HG03175 (cell line): ENCODE data around the gene ARL8B.

Source experiments
- ATAC-seq: cut with Tn5 transposase; IDR thresholded peaks from one replicate; pipeline ENCODE4 v1.9.1; 2021; ENCODE audit warnings: mild to moderate bottlenecking, moderate library complexity; ENCODE audit not compliant: unreplicated experiment

The ARL8B gene

GRCh38 chr3:5205165-5205941 is 83.3 kb downstream of the ARL8B start:
- peak; percentile 99 for ATAC-seq

- no peak for ATAC-seq
These were observed 88.8 kb downstream of the ARL8B start for GRCh38 chr3:5210926-5211325.

- ATAC-seq: no peak
These were observed 90.8 kb downstream of the ARL8B start for GRCh38 chr3:5212628-5213573.

- no peak for ATAC-seq
These were observed 91.5 kb downstream of the ARL8B start for GRCh38 chr3:5213574-5213966.

- ATAC-seq: no peak
These were observed 92.3 kb downstream of the ARL8B start for GRCh38 chr3:5214352-5214751.

- no peak for ATAC-seq
These were observed 95.9 kb downstream of the ARL8B start for GRCh38 chr3:5217824-5218595.

- ATAC-seq: no peak
These were observed 96.7 kb downstream of the ARL8B start for GRCh38 chr3:5218815-5219214.

GRCh38 chr3:5219216-5219615 is 97.1 kb downstream of the ARL8B start:
- no peak for ATAC-seq

- ATAC-seq: no peak
These were observed 98.1 kb downstream of the ARL8B start for GRCh38 chr3:5220193-5220592.

- ATAC-seq: no peak
These were observed 98.8 kb downstream of the ARL8B start for GRCh38 chr3:5220667-5221431.

- no peak for ATAC-seq
These were observed 99.6 kb downstream of the ARL8B start for GRCh38 chr3:5221701-5222100.

- no peak for ATAC-seq
These were observed 100.4 kb downstream of the ARL8B start for GRCh38 chr3:5222283-5223005.

GRCh38 chr3:5226783-5227182 is 104.7 kb downstream of the ARL8B start:
- no peak for ATAC-seq

GRCh38 chr3:5227812-5228211 is 105.7 kb downstream of the ARL8B start:
- ATAC-seq: no peak

GRCh38 chr3:5229414-5229813 is 107.3 kb downstream of the ARL8B start:
- no peak for ATAC-seq
